Fibroblast of skin of left biceps (primary cell): ENCODE results near the gene SYT8.
"Not testable (repeated sequence)": the region's sequence is repeated elsewhere in the genome, so short reads cannot be mapped to it uniquely, and the experiment has no call there.

Source experiments
- DNase-seq, 2 experiments: peaks; one replicate each; pipeline ENCODE4 v3.0.0-alpha.2; 2013; ENCODE audit warnings: low read depth in 2 of 2

The SYT8 gene

DNA sequence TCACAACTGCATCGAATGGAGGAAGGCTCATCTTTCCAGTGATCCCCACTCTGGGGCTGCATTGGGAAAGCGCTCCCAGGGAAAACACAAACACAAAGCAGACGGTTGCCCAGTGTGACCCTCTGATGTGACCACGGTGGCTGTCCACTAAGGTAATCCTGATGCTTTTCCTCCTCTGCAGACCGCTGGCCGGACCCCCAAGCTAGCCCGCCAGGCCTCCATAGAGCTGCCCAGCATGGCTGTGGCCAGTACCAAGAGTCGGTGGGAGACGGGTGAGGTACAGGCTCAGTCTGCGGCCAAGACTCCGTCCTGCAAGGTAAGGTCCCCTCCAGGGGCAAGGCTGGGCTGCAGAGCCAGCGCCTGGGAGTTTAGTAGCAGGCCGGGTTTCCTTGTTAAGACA, 51.8 kb downstream of the SYT8 start:
- DNase-seq: not testable (repeated sequence)
